GM12878 (cell line): Measurements from ENCODE around the gene POT1. TPM values are rescaled to one million over a fixed set of nuclear protein-coding genes. Genes with fewer than 3 reads are reported as not detected.

Source experiments
- ATAC-seq: fragments of 200-7000 bp; cut with Tn5 transposase; 3 replicates; pipeline ENCODE4 v1.9.1; 2020; ENCODE audit warnings: mild to moderate bottlenecking, moderate library complexity
- BruUV-seq: library from RNA; stranded (reverse); fragments of 400-500 nt; replicated peaks from 2 replicates; lab custom pipeline; 2021; lab: Mats Ljungman, UMichigan
- CTCF ChIA-PET: fragments of 300-600 bp; sonication (Branson Sonifier 250); formaldehyde crosslinking; extraction: SDS; loops from one replicate; lab custom pipeline; 2021; ENCODE audit warnings: inconsistent platforms; lab: Yijun Ruan, JAX
- POLR2A ChIA-PET: fragments of 350-600 bp; formaldehyde crosslinking; extraction: SDS; loops from one replicate; lab custom pipeline; 2021; ENCODE audit warnings: inconsistent platforms; lab: Charles Lee
- RAD21 ChIA-PET: fragments of 300-600 bp; sonication (Branson Sonifier 250); formaldehyde crosslinking; loops from one replicate; lab custom pipeline; 2023; ENCODE audit warnings: antibody characterized with exemption; ENCODE audit not compliant: unreplicated experiment; lab: Charles Lee
- SMC1A ChIA-PET: fragments of 300-600 bp; sonication (Branson Sonifier 250); formaldehyde crosslinking; loops from one replicate; lab custom pipeline; 2023; ENCODE audit not compliant: unreplicated experiment, uncharacterized antibody; lab: Charles Lee
- DNase-seq: peaks from one replicate; pipeline ENCODE4 v3.0.0-alpha.2; 2011; ENCODE audit warnings: low read depth, low spot score
- FAIRE-seq: peaks from 3 replicates; lab custom pipeline; 2011; peaks lifted over from hg19 to GRCh38; lab: Jason Lieb, UNC
- H2AFZ ChIP-seq: 2 replicates; pipeline ENCODE4 v1.6.0; 2011; ENCODE audit warnings: low read depth, low read length, control low read depth; ENCODE audit not compliant: control insufficient read depth
- H3K27ac ChIP-seq: 2 replicates; pipeline ENCODE4 v1.5.1; 2011; ENCODE audit warnings: control low read depth; ENCODE audit not compliant: control insufficient read depth, insufficient read depth
- H3K27me3 ChIP-seq, 2 experiments: replicated peaks in 1 of 2; 2 replicates each; pipeline versions ENCODE4 v1.6.0 to v1.6.1; 2011; ENCODE audit warnings: low read length in 1 of 2; ENCODE audit not compliant: control insufficient read depth in 2 of 2, insufficient read depth in 2 of 2
- H3K36me3 ChIP-seq, 2 experiments: 2 replicates each; pipeline ENCODE4 v1.5.1; 2011; ENCODE audit warnings: low read length in 1 of 2; ENCODE audit not compliant: control insufficient read depth in 2 of 2, insufficient read depth in 2 of 2
- H3K4me1 ChIP-seq: 2 replicates; pipeline ENCODE4 v1.6.1; 2011; ENCODE audit warnings: mild to moderate bottlenecking, low read length, moderate library complexity, mixed read lengths; ENCODE audit not compliant: control insufficient read depth, insufficient read depth
- H3K4me2 ChIP-seq: 2 replicates; pipeline ENCODE4 v1.6.0; 2011; ENCODE audit warnings: control low read depth; ENCODE audit not compliant: control insufficient read depth, insufficient read depth
- H3K4me3 ChIP-seq: fragments of 200-600 bp; sonication (generic); 2 replicates; pipeline ENCODE4 v1.5.1; 2016
- H3K79me2 ChIP-seq: 2 replicates; pipeline ENCODE4 v1.6.0; 2011; ENCODE audit warnings: low read length; ENCODE audit not compliant: control insufficient read depth, insufficient read depth
- H3K9ac ChIP-seq: 2 replicates; pipeline ENCODE4 v1.8.0; 2011; ENCODE audit warnings: low read length, control low read depth, mixed read lengths; ENCODE audit not compliant: control insufficient read depth, insufficient read depth
- H3K9me3 ChIP-seq: replicated peaks from 3 replicates; pipeline ENCODE4 v1.5.1; 2011; ENCODE audit warnings: mild to moderate bottlenecking, low read length; ENCODE audit not compliant: control insufficient read depth, insufficient read depth
- H4K20me1 ChIP-seq: 2 replicates; pipeline ENCODE4 v1.6.0; 2011; ENCODE audit not compliant: control insufficient read depth, insufficient read depth
- CBX3 ChIP-seq: fragments of 200-600 bp; sonication (generic); IDR thresholded peaks from 2 replicates; pipeline ENCODE4 v1.6.1; 2016; ENCODE audit warnings: low read depth, borderline replicate concordance
- CEBPB ChIP-seq, 2 experiments: fragments of 150-350 bp in 1 of 2; IDR thresholded peaks; 2 replicates each; pipeline ENCODE4 v1.6.1; 2012 to 2014; ENCODE audit warnings: low read depth in 2 of 2, low read length in 2 of 2, borderline replicate concordance in 1 of 2, inconsistent platforms in 1 of 2
- DPF2 ChIP-seq: fragments of 450-650 bp; IDR thresholded peaks from 2 replicates; pipeline ENCODE4 v1.6.1; 2017; ENCODE audit warnings: mild to moderate bottlenecking
- EP300 ChIP-seq, 2 experiments: fragments of 150-350 bp in 1 of 2; IDR thresholded peaks; 2 replicates each; pipeline ENCODE4 v1.6.1; 2011 to 2012; ENCODE audit warnings: low read depth in 2 of 2, low read length in 2 of 2, borderline replicate concordance in 1 of 2, improper control_type of control experiment in 1 of 2, inconsistent platforms in 1 of 2; ENCODE audit not compliant: control insufficient read depth in 1 of 2
- ESRRA ChIP-seq: IDR thresholded peaks from 2 replicates; pipeline ENCODE4 v1.6.1; 2012; ENCODE audit warnings: mild to moderate bottlenecking, low read length, improper control_type of control experiment
- GABPA ChIP-seq: IDR thresholded peaks from 2 replicates; pipeline ENCODE4 v1.6.1; 2014; ENCODE audit warnings: antibody characterized with exemption, low read depth, mild to moderate bottlenecking, inconsistent platforms
- MEF2A ChIP-seq: IDR thresholded peaks from 2 replicates; pipeline ENCODE4 v1.6.1; 2011; ENCODE audit warnings: low read depth, mild to moderate bottlenecking, low read length, moderate library complexity; ENCODE audit not compliant: insufficient read depth
- NBN ChIP-seq: fragments of 450-650 bp; IDR thresholded peaks from 2 replicates; pipeline ENCODE4 v1.6.1; 2016
- NFIC ChIP-seq: IDR thresholded peaks from 2 replicates; pipeline ENCODE4 v1.6.1; 2012; ENCODE audit warnings: low read depth, mild to moderate bottlenecking, inconsistent platforms, low read length, moderate library complexity
- SMC3 ChIP-seq: IDR thresholded peaks from 2 replicates; pipeline ENCODE4 v1.6.1; 2011; ENCODE audit warnings: low read length, improper control_type of control experiment, borderline replicate concordance
- TBL1XR1 ChIP-seq: IDR thresholded peaks from 2 replicates; pipeline ENCODE4 v1.6.1; 2012; ENCODE audit warnings: low read depth, low read length, improper control_type of control experiment
- ZNF622 ChIP-seq: fragments of 450-650 bp; IDR thresholded peaks from 2 replicates; pipeline ENCODE4 v1.6.1; 2017; ENCODE audit warnings: mild to moderate bottlenecking, inconsistent platforms
- WGBS: methylation state at CpG from one replicate; pipeline ENCODE4 v1.1.6; 2016; ENCODE audit warnings: low lambda C conversion rate; ENCODE audit not compliant: insufficient replicate concordance, insufficient coverage; ENCODE audit errors: missing lambda C conversion rate; 5-methylcytosine and 5-hydroxymethylcytosine counted together
- in situ Hi-C: fragments of 300-500 bp; cut with MboI; formaldehyde crosslinking; loops from 9 replicates; pipeline ENCODE4 v1.14.3; 2018; ENCODE audit warnings: mixed read lengths
- intact Hi-C: fragments of 100-400 bp; cut with micrococcal nuclease; formaldehyde crosslinking; loops from one replicate; pipeline ENCODE4 v1.14.2; 2022; ENCODE audit not compliant: unreplicated experiment
- polyA plus RNA-seq, 11 experiments: library from polyadenylated mRNA; depleted of rRNA in 4 of 11; unstranded in 6 of 11; stranded (reverse) in 5 of 11; fragments of >200 nt; fragmentation: Nextera tagmentation in 4 of 11; fragmentation: Illumina TruSeq in 1 of 11; extraction: Ambion mirVana in 4 of 11; extraction: Trizol in 1 of 11; gene quantifications; 1 replicate in 1 of 11; 2 replicates in 10 of 11; pipeline versions ENCODE4 v1.2.1 to v1.2.3, GENCODE V29; 2011 to 2016; ENCODE audit warnings: inconsistent platforms in 2 of 11, missing spikeins in 2 of 11, low read depth in 1 of 11
- total RNA-seq, 4 experiments: library from RNA; depleted of rRNA in 3 of 4; stranded (reverse); fragments of >200 nt in 3 of 4; fragmentation: Illumina TruSeq in 1 of 4; extraction: Trizol in 1 of 4; gene quantifications; 2 replicates each; pipeline versions ENCODE4 v1.2.1 to v1.2.3, GENCODE V29; 2013 to 2021
- TF ChIP-seq, protein P1 (sequence below): IDR thresholded peaks from 2 replicates; pipeline ENCODE4 v1.6.1; 2012; ENCODE audit warnings: low read depth, low read length, improper control_type of control experiment

POT1 gene
- total and polyA plus RNA-seq, 10 of the 15 experiments (the other 5 are each of a cell fraction or from before 2014, with no cell fraction given), result 16.3 to 87.0 (median 33.9) TPM

DNA sequence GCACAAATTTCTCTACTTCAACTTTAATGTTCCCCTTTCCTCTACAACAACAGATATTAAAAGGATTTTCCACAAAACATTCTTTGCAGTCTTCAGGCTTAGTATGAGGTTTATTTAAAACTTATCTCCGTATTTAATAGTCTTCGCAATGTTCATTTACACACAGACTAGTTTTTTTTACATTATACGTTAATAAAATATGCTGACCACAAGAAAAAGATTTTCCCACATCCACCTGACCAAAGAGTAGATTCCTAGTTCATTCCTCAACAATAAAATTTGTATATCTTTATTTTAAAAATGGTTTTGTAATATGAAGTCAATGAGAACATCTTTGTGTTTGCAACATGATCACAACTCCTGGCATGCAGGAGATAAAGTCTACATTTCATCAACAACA is 42.4 kb downstream of the POT1 start:
- TF ChIP-seq GABPA, result no peak
- TF ChIP-seq, protein P1, sequence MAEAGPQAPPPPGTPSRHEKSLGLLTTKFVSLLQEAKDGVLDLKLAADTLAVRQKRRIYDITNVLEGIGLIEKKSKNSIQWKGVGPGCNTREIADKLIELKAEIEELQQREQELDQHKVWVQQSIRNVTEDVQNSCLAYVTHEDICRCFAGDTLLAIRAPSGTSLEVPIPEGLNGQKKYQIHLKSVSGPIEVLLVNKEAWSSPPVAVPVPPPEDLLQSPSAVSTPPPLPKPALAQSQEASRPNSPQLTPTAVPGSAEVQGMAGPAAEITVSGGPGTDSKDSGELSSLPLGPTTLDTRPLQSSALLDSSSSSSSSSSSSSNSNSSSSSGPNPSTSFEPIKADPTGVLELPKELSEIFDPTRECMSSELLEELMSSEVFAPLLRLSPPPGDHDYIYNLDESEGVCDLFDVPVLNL, result no peak
- TF ChIP-seq CEBPB (IDR thresholded peaks at IDR 0.05; ENCODE audit: borderline replicate concordance in 1 of 2, low read depth in 2 of 2, low read length in 2 of 2), result no peak
- no peak for TF ChIP-seq NBN
- TF ChIP-seq DPF2, result no peak
- TF ChIP-seq ESRRA, result no peak
- TF ChIP-seq SMC3, result no peak
- no peak for TF ChIP-seq NFIC
- no peak for TF ChIP-seq MEF2A
- TF ChIP-seq EP300 (IDR thresholded peaks at IDR 0.05; ENCODE audit: borderline replicate concordance in 1 of 2, control insufficient read depth in 1 of 2, low read depth in 2 of 2, low read length in 2 of 2), result no peak
- no peak for TF ChIP-seq CBX3
- no peak for TF ChIP-seq TBL1XR1
- TF ChIP-seq ZNF622, result no peak
- Histone ChIP-seq H3K9me3 (no peaks in the 10 kb centered on the region), H4K20me1 (no peaks in the 10 kb centered on the region), H3K4me1 (no peaks in the 10 kb centered on the region), H3K4me2 (no peak overlapping the region), H3K27ac (no peak overlapping the region), H3K36me3 (peaks cover 3 to 6% of the 10 kb centered on the region in 2 experiments; a peak in 2 of 4 replicates), H3K9ac (no peak overlapping the region), H2AFZ (no peak overlapping the region), H3K4me3 (no peak overlapping the region), H3K27me3 (no peaks in the 10 kb centered on the region), H3K79me2 (no peaks in the 10 kb centered on the region)
- FAIRE-seq (no peak), DNase-seq (no peak), ATAC-seq (no peak)
- in situ Hi-C loops (no loop called here), intact Hi-C loops (no loop called here)
- ChIA-PET POLR2A (no interaction called here), RAD21 (no interaction called here), CTCF (no interaction called here), SMC1A (interaction anchor here (0.7 kb wide), 1 partner anchor 11 kb away, joined by 3 read pairs; no protein-coding TSS in a partner anchor)
- BruUV-seq, result no TSS peak
- WGBS, result 98% methylated on average over 3 of the region's 3 CpGs
